Activated effector memory CD4-positive, alpha-beta T cell treated with Interleukin-2 at 50 U/mL for 16 hours (primary cell): Measurements from ENCODE around the gene FXYD4.
"Not testable (repeated sequence)": the region's sequence is repeated elsewhere in the genome, so short reads cannot be mapped to it uniquely, and the experiment has no call there.

Experiments used
- DNase-seq: peaks from one replicate; pipeline ENCODE4 v3.0.0-alpha.2; 2020

The FXYD4 gene

DNA sequence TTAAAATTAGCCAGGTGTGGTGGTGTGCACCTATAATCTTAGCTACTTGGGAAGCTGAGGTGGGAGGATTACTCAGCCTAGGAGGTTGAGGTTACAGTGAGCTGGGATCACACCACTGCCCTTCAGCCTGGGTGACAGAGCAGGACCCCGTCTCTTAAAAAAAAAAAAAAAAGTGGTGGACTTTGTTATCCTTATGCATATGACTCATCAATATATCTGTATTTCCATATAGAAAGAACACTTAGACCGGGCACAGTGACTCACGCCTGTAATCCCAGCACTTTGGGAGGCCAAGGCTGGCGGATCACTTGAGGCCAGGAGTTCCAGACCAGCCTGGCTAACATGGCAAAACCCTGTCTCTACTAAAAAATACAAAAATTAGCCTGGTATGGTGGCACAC, 50.5 kb downstream of the FXYD4 start:
- not testable (repeated sequence) for DNase-seq

GRCh38 chr10:43424416-43424815, 53.0 kb downstream of the FXYD4 start:
- no peak for DNase-seq
